ENCODE data around the gene ADAMTSL2. TPM values are rescaled to one million over a fixed set of nuclear protein-coding genes. Genes with fewer than 3 reads are reported as not detected.

The ADAMTSL2 gene
- polyA plus RNA-seq, 1 of the 3 experiments (the other 2 are of a cell fraction), result 0.21 TPM

DNA sequence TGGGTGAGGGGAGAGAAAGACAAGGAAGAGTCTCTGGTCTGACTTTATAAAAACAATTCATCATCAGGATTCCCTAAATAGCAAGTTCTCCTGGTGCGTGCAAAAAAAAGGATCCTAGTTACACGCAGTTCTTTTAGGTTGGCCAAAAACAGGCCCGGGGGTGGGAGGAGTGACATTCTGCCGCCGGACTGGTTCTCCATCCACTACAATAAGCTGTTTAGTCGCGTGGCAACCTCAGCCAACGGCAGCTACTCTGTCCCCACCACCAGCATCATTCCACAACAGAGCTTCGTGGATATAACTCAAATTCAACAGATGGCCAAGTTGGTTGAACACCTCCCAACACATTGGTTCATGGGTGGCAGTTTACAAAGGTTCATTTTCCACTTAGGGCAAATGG is 77.5 kb downstream of the ADAMTSL2 start:
- ChIA-PET CTCF (interaction anchor here (1.2 to 1.5 kb wide), 3 partner anchors 9 to 26 kb away, joined by 3 to 5 read pairs (median 3); no protein-coding TSS in a partner anchor), POLR2A (interaction anchor here (1.3 to 18.3 kb wide), 2 partner anchors 8 to 25 kb away, joined by 3 to 261 read pairs; partner anchors contain the start of gene DBH)
- Histone ChIP-seq H3K79me2 (ENCODE audit: insufficient read depth) (no peaks in the 10 kb centered on the region), H3K27me3 (ENCODE audit: insufficient read depth) (peaks cover 7% of the 10 kb centered on the region; the same call in 1 of the 2 replicates), H3K9me3 (no peaks in the 10 kb centered on the region), H2AFZ (ENCODE audit: low read depth) (no peak overlapping the region), H3F3A (replicated peaks; ENCODE audit: insufficient read depth) (no peaks in the 10 kb centered on the region), H3K27ac (ENCODE audit: low read depth in 2 of 2, low read length in 1 of 2) (no peak overlapping the region), H3K4me1 (ENCODE audit: control insufficient read depth in 1 of 2, insufficient read depth in 2 of 2, low read depth in 1 of 2, low read length in 1 of 2) (peaks cover 0 to 62% of the 10 kb centered on the region in 2 experiments; a peak in 1 of 4 replicates), H3K36me3 (replicated peaks in 1 of 2; ENCODE audit: control insufficient read depth in 1 of 2, insufficient read depth in 2 of 2, low read length in 1 of 2) (no peaks in the 10 kb centered on the region), H4K20me1 (ENCODE audit: insufficient read depth) (no peaks in the 10 kb centered on the region), H3K4me2 (no peak overlapping the region), H3K9me2 (no peaks in the 10 kb centered on the region), H3K9ac (no peak overlapping the region), H3K4me3 (ENCODE audit: low read depth in 2 of 2, low read length in 1 of 2) (no peak overlapping the region)
- 54% methylated on average over 9 of the region's 9 CpGs for WGBS (ENCODE audit: low lambda C conversion rate)
- TF ChIP-seq SMC3 (IDR thresholded peaks at IDR 0.05; ENCODE audit: low read depth, low read length) (no peak), FOXJ3 (CRISPR knock-in tag; IDR thresholded peaks at IDR 0.05) (no peak)
- no peak for DNase-seq

DNA sequence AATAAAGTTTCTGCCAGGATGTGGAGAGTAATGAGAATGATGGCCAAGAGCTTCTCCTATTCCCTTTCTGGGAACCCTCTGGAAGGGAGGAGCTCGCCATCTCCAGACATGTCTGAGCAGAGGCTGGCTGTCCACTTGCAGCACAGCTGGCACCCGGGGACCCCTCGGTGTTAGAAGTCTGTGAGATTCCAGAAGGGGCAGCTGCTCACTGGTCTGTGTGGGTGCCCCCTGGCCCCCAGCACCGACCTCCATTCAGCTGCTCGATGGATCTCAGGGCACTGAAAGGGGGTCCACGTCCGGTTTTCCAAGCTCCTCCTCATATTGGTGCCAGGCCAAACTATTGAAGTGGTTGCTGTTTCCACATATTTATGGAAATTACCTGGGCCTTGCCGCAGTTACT is 78.3 kb downstream of the ADAMTSL2 start:
- H4K20me1 ChIP-seq (ENCODE audit: insufficient read depth), result no peaks in the 10 kb centered on the region
- H3K9me3 ChIP-seq, result no peaks in the 10 kb centered on the region
- H3F3A ChIP-seq (replicated peaks; ENCODE audit: insufficient read depth), result no peaks in the 10 kb centered on the region
- ChIA-PET POLR2A (interaction anchor here (1.3 to 18.3 kb wide), 2 partner anchors 9 to 25 kb away, joined by 3 to 261 read pairs; partner anchors contain the start of gene DBH), CTCF (interaction anchor here (1.2 to 1.3 kb wide), 2 partner anchors 12 to 26 kb away, joined by 3 to 5 read pairs; no protein-coding TSS in a partner anchor)
- TF ChIP-seq FOXJ3 (CRISPR knock-in tag; IDR thresholded peaks at IDR 0.05), result no peak
- H3K4me3 ChIP-seq (ENCODE audit: low read depth in 2 of 2, low read length in 1 of 2), result no peak overlapping the region
- H3K27me3 ChIP-seq (ENCODE audit: insufficient read depth), result peaks cover 7% of the 10 kb centered on the region; the same call in 1 of the 2 replicates
- no peak overlapping the region for H3K27ac ChIP-seq (ENCODE audit: low read depth in 2 of 2, low read length in 1 of 2)
- 46% methylated on average over 7 of the region's 8 CpGs for WGBS (ENCODE audit: low lambda C conversion rate)
- H2AFZ ChIP-seq (ENCODE audit: low read depth), result no peak overlapping the region
- H3K9ac ChIP-seq, result no peak overlapping the region
- H3K4me1 ChIP-seq (ENCODE audit: control insufficient read depth in 1 of 2, insufficient read depth in 2 of 2, low read depth in 1 of 2, low read length in 1 of 2), result peaks cover 0 to 56% of the 10 kb centered on the region in 2 experiments; a peak in 1 of 4 replicates
- H3K79me2 ChIP-seq (ENCODE audit: insufficient read depth), result no peaks in the 10 kb centered on the region
- H3K4me2 ChIP-seq, result no peak overlapping the region
- no peaks in the 10 kb centered on the region for H3K9me2 ChIP-seq
- no peaks in the 10 kb centered on the region for H3K36me3 ChIP-seq (replicated peaks in 1 of 2; ENCODE audit: control insufficient read depth in 1 of 2, insufficient read depth in 2 of 2, low read length in 1 of 2)
- DNase-seq, result no peak

DNA sequence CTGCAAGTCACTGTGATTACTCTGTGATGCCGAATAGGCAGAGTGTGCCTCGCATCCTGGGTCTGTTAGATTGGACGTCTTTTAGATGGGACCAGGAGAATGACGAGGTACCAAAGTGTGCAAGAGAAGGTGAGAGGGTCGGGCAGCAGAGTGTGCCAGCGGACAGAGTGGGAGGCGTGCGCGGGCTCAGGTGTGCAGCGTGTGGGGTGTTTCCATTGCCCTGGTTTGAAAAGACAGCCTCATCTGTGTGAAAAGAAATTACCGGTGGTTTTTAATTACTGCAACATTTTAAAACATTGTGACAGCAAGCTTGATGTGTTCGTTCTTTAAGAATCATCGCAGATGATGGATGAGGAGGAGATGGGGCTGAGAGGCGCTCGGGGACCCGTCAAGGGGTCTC is 78.9 kb downstream of the ADAMTSL2 start:
- H4K20me1 ChIP-seq (ENCODE audit: insufficient read depth), result no peaks in the 10 kb centered on the region
- peaks cover 5% of the 10 kb centered on the region; the same call in 1 of the 2 replicates for H3K27me3 ChIP-seq (ENCODE audit: insufficient read depth)
- no peak overlapping the region for H3K4me2 ChIP-seq
- peaks cover 0 to 50% of the 10 kb centered on the region in 2 experiments; a peak in 1 of 4 replicates for H3K4me1 ChIP-seq (ENCODE audit: control insufficient read depth in 1 of 2, insufficient read depth in 2 of 2, low read depth in 1 of 2, low read length in 1 of 2)
- no peak overlapping the region for H3K4me3 ChIP-seq (ENCODE audit: low read depth in 2 of 2, low read length in 1 of 2)
- H3F3A ChIP-seq (replicated peaks; ENCODE audit: insufficient read depth), result no peaks in the 10 kb centered on the region
- no peak for DNase-seq
- ChIA-PET POLR2A (interaction anchor here (1.3 to 18.3 kb wide), 2 partner anchors 10 to 24 kb away, joined by 3 to 261 read pairs; partner anchors contain the start of gene DBH), CTCF (interaction anchor here (1.2 to 1.3 kb wide), 2 partner anchors 12 to 27 kb away, joined by 3 to 5 read pairs; no protein-coding TSS in a partner anchor)
- TF ChIP-seq CHD2 (IDR thresholded peaks at IDR 0.05; ENCODE audit: low read length, partially characterized antibody), result no peak
- TF ChIP-seq EZH2phosphoT487 (IDR thresholded peaks at IDR 0.05; ENCODE audit: borderline replicate concordance, low read depth), result no peak
- TF ChIP-seq USF1 (IDR thresholded peaks at IDR 0.05; ENCODE audit: borderline replicate concordance, low read depth), result no peak
- no peak for TF ChIP-seq GABPA (IDR thresholded peaks at IDR 0.05; ENCODE audit: low read depth)
- TF ChIP-seq EP300 (IDR thresholded peaks at IDR 0.05; ENCODE audit: borderline replicate concordance in 1 of 2, low read depth in 1 of 2, low read length in 1 of 2), result no peak
- TF ChIP-seq FOXM1 (IDR thresholded peaks at IDR 0.05; ENCODE audit: low read depth), result no peak
- no peak for TF ChIP-seq ZBTB33 (IDR thresholded peaks at IDR 0.05; ENCODE audit: borderline replicate concordance, low read depth)
- no peak for TF ChIP-seq TCF12 (IDR thresholded peaks at IDR 0.05)
- no peak for TF ChIP-seq JUND (IDR thresholded peaks at IDR 0.05)
- TF ChIP-seq NRF1 (IDR thresholded peaks at IDR 0.05; ENCODE audit: low read depth, low read length), result no peak
- TF ChIP-seq USF2 (IDR thresholded peaks at IDR 0.05; ENCODE audit: borderline replicate concordance, low read depth, low read length), result no peak
- TF ChIP-seq FOXJ3 (CRISPR knock-in tag; IDR thresholded peaks at IDR 0.05), result no peak
- no peak for TF ChIP-seq RAD21 (IDR thresholded peaks at IDR 0.05; ENCODE audit: low read length)
- TF ChIP-seq RFX5 (IDR thresholded peaks at IDR 0.05; ENCODE audit: low read length), result no peak
- TF ChIP-seq NFIC (IDR thresholded peaks at IDR 0.05; ENCODE audit: borderline replicate concordance), result no peak
- no peak for TF ChIP-seq RXRA (IDR thresholded peaks at IDR 0.05; ENCODE audit: borderline replicate concordance, low read depth)
- TF ChIP-seq SIN3A (IDR thresholded peaks at IDR 0.05; ENCODE audit: borderline replicate concordance, low read depth, low read length), result no peak
- H3K9ac ChIP-seq, result no peak overlapping the region
- no peaks in the 10 kb centered on the region for H3K9me2 ChIP-seq
- no peaks in the 10 kb centered on the region for H3K36me3 ChIP-seq (replicated peaks in 1 of 2; ENCODE audit: control insufficient read depth in 1 of 2, insufficient read depth in 2 of 2, low read length in 1 of 2)
- WGBS (ENCODE audit: low lambda C conversion rate), result 57% methylated on average over 16 of the region's 16 CpGs
- H2AFZ ChIP-seq (ENCODE audit: low read depth), result no peak overlapping the region
- H3K27ac ChIP-seq (ENCODE audit: low read depth in 2 of 2, low read length in 1 of 2), result no peak overlapping the region
- H3K9me3 ChIP-seq, result no peaks in the 10 kb centered on the region
- H3K79me2 ChIP-seq (ENCODE audit: insufficient read depth), result no peaks in the 10 kb centered on the region

All from SK-N-SH (cell line).